ENCODE measurements around the gene PHYKPL.

DNA sequence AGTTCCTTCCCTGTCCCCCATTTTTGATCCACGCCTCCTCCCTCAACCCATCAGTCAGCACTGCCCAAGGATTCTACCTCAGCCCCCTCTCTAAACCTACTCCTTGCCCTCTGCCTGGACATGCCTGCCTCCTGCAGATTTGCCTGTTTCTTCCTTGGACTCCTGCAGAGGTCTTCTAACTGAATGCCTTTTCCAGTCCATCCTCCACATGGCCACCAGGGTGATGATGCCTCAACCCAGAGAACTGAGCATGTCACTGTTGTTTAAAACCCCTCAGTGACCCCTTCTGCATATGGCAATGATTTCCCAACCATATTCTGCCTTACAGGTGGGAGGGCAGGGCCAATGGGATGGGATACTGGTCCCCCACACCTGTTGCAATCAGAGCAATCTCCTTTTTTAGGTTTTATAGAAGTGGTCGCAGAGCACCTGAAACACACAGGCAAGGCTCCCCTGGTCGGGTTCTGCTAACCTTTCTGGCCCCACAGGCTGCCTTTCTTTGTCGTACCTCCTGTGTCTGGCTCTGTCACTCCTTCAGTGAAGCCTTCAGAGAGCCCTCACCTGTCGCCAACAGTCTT is 9.3 kb downstream of the PHYKPL start:
- TF ChIP-seq, protein P1, sequence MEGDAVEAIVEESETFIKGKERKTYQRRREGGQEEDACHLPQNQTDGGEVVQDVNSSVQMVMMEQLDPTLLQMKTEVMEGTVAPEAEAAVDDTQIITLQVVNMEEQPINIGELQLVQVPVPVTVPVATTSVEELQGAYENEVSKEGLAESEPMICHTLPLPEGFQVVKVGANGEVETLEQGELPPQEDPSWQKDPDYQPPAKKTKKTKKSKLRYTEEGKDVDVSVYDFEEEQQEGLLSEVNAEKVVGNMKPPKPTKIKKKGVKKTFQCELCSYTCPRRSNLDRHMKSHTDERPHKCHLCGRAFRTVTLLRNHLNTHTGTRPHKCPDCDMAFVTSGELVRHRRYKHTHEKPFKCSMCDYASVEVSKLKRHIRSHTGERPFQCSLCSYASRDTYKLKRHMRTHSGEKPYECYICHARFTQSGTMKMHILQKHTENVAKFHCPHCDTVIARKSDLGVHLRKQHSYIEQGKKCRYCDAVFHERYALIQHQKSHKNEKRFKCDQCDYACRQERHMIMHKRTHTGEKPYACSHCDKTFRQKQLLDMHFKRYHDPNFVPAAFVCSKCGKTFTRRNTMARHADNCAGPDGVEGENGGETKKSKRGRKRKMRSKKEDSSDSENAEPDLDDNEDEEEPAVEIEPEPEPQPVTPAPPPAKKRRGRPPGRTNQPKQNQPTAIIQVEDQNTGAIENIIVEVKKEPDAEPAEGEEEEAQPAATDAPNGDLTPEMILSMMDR (conservative IDR thresholded peaks at IDR 0.05; ENCODE audit: low read depth, low read length): no peak
- TF ChIP-seq CEBPB (IDR thresholded peaks at IDR 0.05; ENCODE audit: low read depth, low read length) (no peak), POLR2A (IDR thresholded peaks at IDR 0.05; ENCODE audit: low read depth, low read length) (no peak), RAD21 (IDR thresholded peaks at IDR 0.05; ENCODE audit: low read length) (no peak), FOS (IDR thresholded peaks at IDR 0.05; ENCODE audit: low read depth, low read length) (no peak), CHD1 (IDR thresholded peaks at IDR 0.05; ENCODE audit: low read depth, low read length) (no peak), BHLHE40 (IDR thresholded peaks at IDR 0.05; ENCODE audit: low read depth, low read length) (no peak), MAZ (IDR thresholded peaks at IDR 0.05; ENCODE audit: borderline replicate concordance, low read depth, low read length) (no peak), SMC3 (IDR thresholded peaks at IDR 0.05; ENCODE audit: low read depth, low read length) (no peak), MAFK (IDR thresholded peaks at IDR 0.05; ENCODE audit: low read depth, low read length) (no peak), NFE2L2 (IDR thresholded peaks at IDR 0.05; ENCODE audit: low read depth, low read length) (no peak)
- TF ChIP-seq, protein P2, sequence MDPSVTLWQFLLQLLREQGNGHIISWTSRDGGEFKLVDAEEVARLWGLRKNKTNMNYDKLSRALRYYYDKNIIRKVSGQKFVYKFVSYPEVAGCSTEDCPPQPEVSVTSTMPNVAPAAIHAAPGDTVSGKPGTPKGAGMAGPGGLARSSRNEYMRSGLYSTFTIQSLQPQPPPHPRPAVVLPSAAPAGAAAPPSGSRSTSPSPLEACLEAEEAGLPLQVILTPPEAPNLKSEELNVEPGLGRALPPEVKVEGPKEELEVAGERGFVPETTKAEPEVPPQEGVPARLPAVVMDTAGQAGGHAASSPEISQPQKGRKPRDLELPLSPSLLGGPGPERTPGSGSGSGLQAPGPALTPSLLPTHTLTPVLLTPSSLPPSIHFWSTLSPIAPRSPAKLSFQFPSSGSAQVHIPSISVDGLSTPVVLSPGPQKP (IDR thresholded peaks at IDR 0.05; ENCODE audit: borderline replicate concordance, low read depth, low read length): no peak
- TF ChIP-seq, protein P3, sequence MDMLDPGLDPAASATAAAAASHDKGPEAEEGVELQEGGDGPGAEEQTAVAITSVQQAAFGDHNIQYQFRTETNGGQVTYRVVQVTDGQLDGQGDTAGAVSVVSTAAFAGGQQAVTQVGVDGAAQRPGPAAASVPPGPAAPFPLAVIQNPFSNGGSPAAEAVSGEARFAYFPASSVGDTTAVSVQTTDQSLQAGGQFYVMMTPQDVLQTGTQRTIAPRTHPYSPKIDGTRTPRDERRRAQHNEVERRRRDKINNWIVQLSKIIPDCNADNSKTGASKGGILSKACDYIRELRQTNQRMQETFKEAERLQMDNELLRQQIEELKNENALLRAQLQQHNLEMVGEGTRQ (IDR thresholded peaks at IDR 0.05; ENCODE audit: low read depth, low read length): no peak

Data from IMR-90 (cell line).